Measurements from ENCODE around the gene ITPR3. TPM values are rescaled to one million over a fixed set of nuclear protein-coding genes. Genes with fewer than 3 reads are reported as not detected.

Gene ITPR3
- polyA plus RNA-seq, 1 donor (not counting 4 experiments of a cell fraction or from before 2014, with no cell fraction given) = 43.3 TPM

GRCh38 chr6:33727126-33727525 lies 106.0 kb downstream of the ITPR3 start:
- no peak for FAIRE-seq
- no peak overlapping the region for H3K27ac ChIP-seq (ENCODE audit: control insufficient read depth, insufficient read depth, low read length)
- H2AFZ ChIP-seq (ENCODE audit: control insufficient read depth, low read length) = no peak overlapping the region
- no peaks in the 10 kb centered on the region for H3K36me3 ChIP-seq (ENCODE audit: control insufficient read depth in 2 of 2, extremely low read depth in 1 of 2, insufficient read depth in 2 of 2, low read length in 2 of 2)
- no peak for TF ChIP-seq CTCF (optimal IDR thresholded peaks at IDR 0.05 in 1 of 3, IDR thresholded peaks at IDR 0.05 in 1 of 3, conservative IDR thresholded peaks at IDR 0.05 in 1 of 3; ENCODE audit: extremely low read depth in 1 of 3, insufficient read depth in 2 of 3, low read length in 3 of 3)
- TF ChIP-seq EZH2 (IDR thresholded peaks at IDR 0.05; ENCODE audit: low read length) = no peak
- no peaks in the 10 kb centered on the region for H3K9me3 ChIP-seq (ENCODE audit: control insufficient read depth, low read depth, low read length)
- H3K9ac ChIP-seq (ENCODE audit: control insufficient read depth, extremely low read depth, insufficient read depth, low read length) = no peak overlapping the region
- no peaks in the 10 kb centered on the region for H3K79me2 ChIP-seq (ENCODE audit: control insufficient read depth, insufficient read depth, low read length)
- dilution Hi-C loops (cut with MboI; ENCODE audit: extremely low pct_ligation_motif_present, low sequenced_read_pairs) = no loop called here
- peaks cover 30% of the 10 kb centered on the region for H3K27me3 ChIP-seq (ENCODE audit: control insufficient read depth, extremely low read depth, insufficient read depth, low read length)
- no peak overlapping the region for H3K4me2 ChIP-seq (ENCODE audit: control insufficient read depth, extremely low read depth, insufficient read depth, low read depth, low read length)
- H3K4me3 ChIP-seq (ENCODE audit: control insufficient read depth in 2 of 3, extremely low read depth in 1 of 3, insufficient read depth in 2 of 3, low read depth in 1 of 3, low read length in 3 of 3) = no peak overlapping the region
- DNase-seq (ENCODE audit: low read depth, low spot score) = no peak
- no peaks in the 10 kb centered on the region for H3K4me1 ChIP-seq (ENCODE audit: control insufficient read depth, extremely low read depth, insufficient read depth, low read length)
- no peaks in the 10 kb centered on the region for H4K20me1 ChIP-seq (ENCODE audit: control insufficient read depth, extremely low read depth, insufficient read depth, low read length)
- H3K9me1 ChIP-seq (ENCODE audit: control insufficient read depth, extremely low read depth, insufficient read depth, low read length) = no peaks in the 10 kb centered on the region

GRCh38 chr6:33727932-33728331 lies 106.8 kb downstream of the ITPR3 start:
- Histone ChIP-seq H3K9ac (ENCODE audit: control insufficient read depth, extremely low read depth, insufficient read depth, low read length) (no peak overlapping the region), H3K4me2 (ENCODE audit: control insufficient read depth, extremely low read depth, insufficient read depth, low read depth, low read length) (no peak overlapping the region), H3K27me3 (ENCODE audit: control insufficient read depth, extremely low read depth, insufficient read depth, low read length) (peaks cover 30% of the 10 kb centered on the region), H3K4me1 (ENCODE audit: control insufficient read depth, extremely low read depth, insufficient read depth, low read length) (peaks cover 2% of the 10 kb centered on the region), H3K4me3 (ENCODE audit: control insufficient read depth in 2 of 3, extremely low read depth in 1 of 3, insufficient read depth in 2 of 3, low read depth in 1 of 3, low read length in 3 of 3) (no peak overlapping the region), H4K20me1 (ENCODE audit: control insufficient read depth, extremely low read depth, insufficient read depth, low read length) (no peaks in the 10 kb centered on the region), H2AFZ (ENCODE audit: control insufficient read depth, low read length) (no peak overlapping the region), H3K9me1 (ENCODE audit: control insufficient read depth, extremely low read depth, insufficient read depth, low read length) (no peaks in the 10 kb centered on the region), H3K79me2 (ENCODE audit: control insufficient read depth, insufficient read depth, low read length) (no peaks in the 10 kb centered on the region), H3K9me3 (ENCODE audit: control insufficient read depth, low read depth, low read length) (no peaks in the 10 kb centered on the region), H3K36me3 (ENCODE audit: control insufficient read depth in 2 of 2, extremely low read depth in 1 of 2, insufficient read depth in 2 of 2, low read length in 2 of 2) (no peaks in the 10 kb centered on the region), H3K27ac (ENCODE audit: control insufficient read depth, insufficient read depth, low read length) (no peak overlapping the region)
- DNase-seq (ENCODE audit: low read depth, low spot score) (no peak), FAIRE-seq (no peak)
- dilution Hi-C loops (cut with MboI; ENCODE audit: extremely low pct_ligation_motif_present, low sequenced_read_pairs) = no loop called here
- TF ChIP-seq EZH2 (IDR thresholded peaks at IDR 0.05; ENCODE audit: low read length) (no peak), CTCF (optimal IDR thresholded peaks at IDR 0.05 in 1 of 3, IDR thresholded peaks at IDR 0.05 in 1 of 3, conservative IDR thresholded peaks at IDR 0.05 in 1 of 3; ENCODE audit: extremely low read depth in 1 of 3, insufficient read depth in 2 of 3, low read length in 3 of 3) (no peak)

Measured in keratinocyte (primary cell).